ENCODE measurements around the gene SSTR4.
A peak's percentile ranks its signal among the peaks of the same experiment; 100 is the strongest.

The SSTR4 gene

DNA sequence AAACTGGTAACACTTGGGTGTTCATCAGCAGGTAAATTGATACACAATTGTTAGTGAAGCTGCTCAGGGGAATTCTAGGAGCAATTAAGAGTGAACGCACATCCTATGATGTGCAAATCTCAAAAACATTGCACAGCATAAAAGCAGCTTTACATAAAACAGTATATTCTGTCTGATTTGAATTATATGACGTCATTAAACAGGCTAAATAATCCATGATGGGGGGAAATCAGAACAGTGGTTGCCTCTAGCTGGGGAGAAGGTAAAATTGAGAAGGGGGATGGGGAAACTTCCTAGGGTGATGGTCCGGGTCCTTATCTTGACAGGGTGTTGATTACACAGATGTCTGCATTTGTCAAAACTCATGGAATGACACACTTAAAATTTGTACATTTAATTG lies 31.7 kb downstream of the SSTR4 start:
- no peak for DNase-seq (ENCODE audit: low spot score)

DNA sequence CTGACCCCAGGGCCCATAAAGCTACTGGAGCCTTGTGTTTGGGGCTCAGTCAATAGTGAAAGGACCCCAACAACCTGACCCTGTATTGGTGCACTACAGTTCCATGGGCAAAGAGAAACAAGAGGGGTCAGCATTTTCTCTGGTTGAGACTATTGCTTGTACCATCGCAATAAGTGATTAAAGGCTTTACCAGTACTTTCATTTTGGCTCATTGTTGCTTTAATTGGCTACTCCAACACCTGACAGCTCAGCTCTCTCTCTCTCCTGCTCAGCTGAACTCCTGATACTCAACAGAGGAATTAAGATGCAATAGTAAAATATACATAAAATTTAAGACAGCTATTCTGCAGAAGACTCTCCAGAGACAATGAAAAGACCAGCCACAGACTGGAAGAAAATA lies 33.2 kb downstream of the SSTR4 start:
- no peak for DNase-seq (ENCODE audit: low spot score)

DNA sequence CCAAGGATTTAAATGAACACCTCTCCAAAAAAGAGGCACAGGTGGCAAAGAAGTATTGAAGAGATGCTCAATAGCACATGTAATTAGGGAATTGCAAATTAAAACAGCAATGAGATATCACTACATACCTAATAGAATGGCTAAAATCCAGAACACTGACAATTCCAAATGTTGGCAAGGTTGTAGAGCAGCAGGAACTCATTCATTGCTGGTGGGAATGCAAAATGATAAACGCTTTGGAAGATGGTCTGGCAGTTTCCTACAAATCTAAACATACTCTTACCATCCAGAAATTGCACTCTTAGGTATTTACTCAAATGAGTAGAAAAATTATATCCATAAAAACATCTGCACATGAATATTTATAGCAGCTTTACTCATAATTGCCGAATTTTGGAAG lies 34.0 kb downstream of the SSTR4 start:
- DNase-seq (ENCODE audit: low spot score): no peak

DNA sequence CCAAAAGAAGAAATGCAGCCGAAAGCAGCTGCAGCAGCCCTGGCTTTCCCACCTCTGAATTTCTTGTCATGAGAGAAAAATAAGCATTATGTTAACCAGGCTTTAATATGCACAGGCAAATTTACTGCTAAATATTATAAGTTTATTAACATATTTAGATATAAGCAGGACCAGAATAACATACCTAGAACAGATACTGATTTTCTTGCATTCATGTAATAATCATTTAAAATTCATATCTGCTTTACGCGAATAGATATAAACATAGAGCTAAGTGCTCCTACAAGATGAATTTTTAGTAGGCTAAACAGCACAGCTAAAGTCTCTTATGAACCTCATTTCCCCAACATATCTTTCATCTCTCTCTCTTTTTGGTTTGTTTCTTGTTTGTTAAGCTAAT lies 36.3 kb downstream of the SSTR4 start:
- no peak for DNase-seq (ENCODE audit: low spot score)

DNA sequence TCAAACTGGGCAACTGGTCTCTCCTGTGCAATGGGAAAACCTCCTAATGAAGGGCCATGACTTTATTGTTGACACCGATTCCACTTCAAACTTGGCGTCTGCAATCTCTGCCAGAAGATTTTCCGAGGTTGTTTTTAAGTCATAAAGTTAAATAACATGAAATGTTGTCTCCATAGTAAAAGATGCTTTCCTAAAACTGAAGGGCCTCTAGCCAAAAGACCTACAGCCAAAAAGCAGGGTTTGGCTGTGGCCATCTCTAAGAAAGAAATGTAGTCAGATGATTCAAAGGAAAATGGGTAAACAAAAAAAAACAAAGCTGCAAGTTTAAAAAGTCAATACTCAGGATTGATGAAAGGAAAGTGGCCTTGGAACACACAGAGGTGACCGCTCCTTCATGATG lies 36.9 kb downstream of the SSTR4 start:
- no peak for DNase-seq (ENCODE audit: low spot score)

DNA sequence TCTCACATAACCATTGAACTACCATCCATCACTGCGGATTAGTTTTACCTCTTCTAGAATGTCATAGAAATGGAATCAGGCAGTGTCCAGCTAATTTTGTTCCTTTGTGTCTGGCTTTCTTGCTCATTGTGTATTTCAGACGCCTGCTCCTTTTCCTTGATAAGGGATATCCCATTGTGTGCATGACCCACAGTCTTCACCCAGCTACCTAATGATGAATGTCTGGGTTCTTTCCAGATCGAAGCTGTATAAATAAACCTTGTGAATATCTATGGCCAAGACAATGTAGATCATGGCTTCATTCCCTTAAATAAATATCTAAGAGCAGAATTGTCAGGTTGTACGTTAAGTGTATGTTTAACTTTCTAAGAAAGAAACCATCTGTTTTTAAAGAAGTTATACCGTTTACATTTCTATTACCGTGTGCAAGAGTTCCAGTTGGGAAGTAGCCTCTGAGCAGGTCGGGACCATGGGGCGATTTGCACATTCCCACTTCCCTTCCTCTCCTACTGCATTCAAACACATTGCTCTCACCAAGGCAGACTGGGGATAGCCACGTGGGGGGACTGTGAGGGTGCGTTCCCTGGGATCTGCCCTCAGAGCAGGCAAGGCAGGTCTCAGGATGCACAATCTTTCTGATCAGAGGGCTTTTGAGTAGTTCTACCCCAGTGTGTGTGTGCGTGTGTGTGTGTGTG lies 37.9 kb downstream of the SSTR4 start:
- DNase-seq (ENCODE audit: low spot score): no peak

DNA sequence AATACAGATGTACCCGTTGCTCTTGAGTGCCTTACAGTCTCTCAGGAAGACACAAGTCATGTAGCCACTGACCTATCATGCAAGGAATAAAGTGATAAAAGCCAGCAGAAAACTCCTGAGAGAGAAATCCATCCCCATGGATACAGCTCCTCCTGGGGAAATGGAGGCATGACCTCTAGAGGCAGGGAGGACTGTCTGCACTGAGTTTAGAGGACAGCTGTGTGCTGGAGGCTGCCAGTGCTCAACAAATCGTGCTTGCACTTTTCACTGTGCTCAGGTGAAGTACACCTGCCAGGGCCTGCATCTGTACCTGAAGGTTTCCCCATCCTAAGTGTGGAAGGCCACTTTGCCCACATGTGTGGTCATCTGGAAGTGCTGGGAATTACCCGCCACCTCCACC lies 38.9 kb downstream of the SSTR4 start:
- no peak for DNase-seq (ENCODE audit: low spot score)

DNA sequence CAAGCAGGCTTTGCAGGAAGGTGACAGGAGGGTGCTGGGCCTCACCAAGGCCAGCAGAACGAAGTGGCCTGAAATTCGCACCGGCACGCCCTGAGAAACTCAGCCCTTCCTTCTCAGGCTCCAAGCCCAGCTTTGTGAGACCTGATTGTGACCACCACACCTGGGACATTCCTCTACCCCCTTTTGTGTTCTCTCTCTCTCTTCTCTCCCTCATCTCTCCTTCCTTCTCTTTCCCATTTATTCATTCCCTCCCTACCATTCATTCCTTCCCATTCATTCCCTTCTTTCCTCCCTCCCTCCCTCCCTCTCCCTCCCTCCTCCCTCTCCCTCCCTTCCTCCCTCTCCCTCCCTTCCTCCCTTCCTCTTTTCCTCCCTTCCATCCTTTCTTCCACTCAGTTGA lies 42.2 kb downstream of the SSTR4 start:
- DNase-seq (ENCODE audit: low spot score): no peak

DNA sequence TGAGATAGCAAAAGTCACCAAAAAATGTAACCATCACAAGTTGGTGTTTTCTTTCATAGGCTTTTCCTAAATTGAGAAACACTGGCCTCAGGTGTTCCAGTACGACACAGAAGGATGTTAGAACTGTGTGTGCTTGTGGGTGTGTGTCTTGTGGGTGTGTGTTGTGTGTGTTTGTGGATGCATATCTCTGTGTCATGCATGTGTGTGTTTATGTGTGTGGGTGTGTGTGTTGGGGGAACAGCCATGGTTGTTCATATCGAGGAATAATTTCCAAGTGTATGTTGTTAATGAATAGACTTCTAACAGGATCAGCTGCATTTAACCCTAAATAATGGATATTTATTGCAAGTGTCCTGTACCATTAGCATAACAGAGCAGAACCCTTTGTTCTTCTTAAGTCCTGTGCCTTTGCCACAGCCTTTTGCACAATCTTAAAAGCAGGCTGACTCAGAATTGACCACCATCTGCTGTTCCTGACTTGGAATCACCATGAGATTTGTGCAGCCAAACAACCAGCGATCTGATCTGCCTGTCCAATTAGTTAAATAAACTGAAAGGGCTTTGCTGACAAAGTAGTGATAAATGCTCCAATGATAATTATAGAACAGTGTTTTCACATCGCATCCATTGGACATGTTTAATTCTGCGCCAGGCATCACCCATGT lies 43.4 kb downstream of the SSTR4 start:
- DNase-seq (ENCODE audit: low spot score): no peak

DNA sequence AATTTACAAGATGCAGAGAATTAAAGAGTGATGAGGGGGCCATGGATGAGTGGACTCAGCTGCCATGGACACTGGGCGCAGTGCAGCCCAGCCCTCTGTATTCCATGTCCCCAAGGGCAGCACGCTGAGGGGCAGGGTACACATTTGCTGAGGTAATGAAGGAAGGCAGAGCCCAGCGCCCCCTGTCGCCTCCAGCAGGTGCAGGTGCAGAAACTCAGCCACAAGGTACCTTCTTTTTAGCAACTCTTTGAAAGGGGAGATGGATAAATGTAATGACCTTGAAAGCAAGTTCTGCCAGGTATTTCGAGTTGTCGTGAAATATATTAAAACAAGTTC lies 43.9 kb downstream of the SSTR4 start:
- DNase-seq (ENCODE audit: low spot score): no peak

DNA sequence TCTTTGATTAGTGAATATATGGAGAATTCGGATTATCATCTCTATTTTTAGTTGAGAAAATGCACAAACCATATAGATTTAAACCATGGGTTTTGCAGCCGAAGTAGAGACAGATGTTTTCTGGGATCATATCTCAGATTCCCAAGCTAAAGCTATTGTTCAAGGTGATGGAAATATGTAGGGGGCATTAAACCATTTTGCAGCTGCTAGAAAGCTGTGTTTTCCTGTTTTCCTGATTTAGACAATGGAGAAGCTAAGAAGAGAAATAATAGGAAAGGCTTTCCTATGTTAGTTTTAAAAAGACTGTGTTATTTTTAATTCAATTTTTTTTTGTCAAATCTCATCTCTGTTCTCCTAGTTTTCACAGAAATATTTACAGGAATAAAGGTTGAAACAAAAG lies 44.8 kb downstream of the SSTR4 start:
- no peak for DNase-seq (ENCODE audit: low spot score)

DNA sequence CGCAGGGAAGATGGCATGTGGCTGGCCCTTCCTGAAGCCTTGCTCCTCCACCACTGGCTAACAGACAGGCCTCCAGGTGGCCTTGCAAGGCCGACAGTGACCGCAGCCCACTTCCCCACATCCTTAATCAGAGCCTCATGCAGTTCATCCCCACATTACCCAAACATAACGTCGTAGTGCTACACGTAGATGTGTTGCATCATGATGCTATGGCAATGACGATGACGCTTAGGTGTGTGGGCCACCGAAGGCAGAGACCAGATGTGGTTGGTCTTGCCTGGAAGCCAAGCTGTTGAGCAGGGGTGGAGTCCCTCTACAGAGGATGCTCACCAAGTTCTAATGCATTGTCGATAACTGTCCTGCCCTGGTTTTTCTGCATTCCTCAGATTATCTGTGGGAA lies 45.4 kb downstream of the SSTR4 start:
- DNase-seq (ENCODE audit: low spot score): no peak

DNA sequence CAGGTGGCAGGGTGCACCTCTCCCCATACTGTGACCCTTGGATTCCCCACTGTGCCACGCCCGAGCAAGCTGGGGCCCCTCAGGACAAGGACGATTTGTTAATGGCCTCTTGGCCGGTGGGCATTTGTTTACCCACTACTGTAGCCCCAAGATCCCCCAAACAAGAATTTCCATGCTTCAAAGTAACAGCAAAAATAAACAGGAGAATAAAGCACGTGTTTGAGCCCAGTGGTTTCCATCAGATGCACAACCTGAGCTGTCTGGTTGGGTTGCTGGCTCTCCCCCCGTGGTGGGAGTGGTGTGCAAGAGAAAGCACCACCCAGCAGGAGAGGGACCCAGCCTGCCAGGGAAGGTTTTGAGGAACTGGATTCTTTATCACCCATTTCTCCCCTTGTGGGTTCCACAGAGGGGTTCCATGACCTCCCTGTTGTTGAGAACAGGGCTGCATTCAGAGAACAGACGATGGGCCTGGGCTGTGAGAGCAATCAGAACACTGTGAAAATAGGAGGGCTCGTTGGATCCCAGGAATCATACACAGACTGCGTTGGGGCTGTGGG lies 46.2 kb downstream of the SSTR4 start:
- no peak for DNase-seq (ENCODE audit: low spot score)

DNA sequence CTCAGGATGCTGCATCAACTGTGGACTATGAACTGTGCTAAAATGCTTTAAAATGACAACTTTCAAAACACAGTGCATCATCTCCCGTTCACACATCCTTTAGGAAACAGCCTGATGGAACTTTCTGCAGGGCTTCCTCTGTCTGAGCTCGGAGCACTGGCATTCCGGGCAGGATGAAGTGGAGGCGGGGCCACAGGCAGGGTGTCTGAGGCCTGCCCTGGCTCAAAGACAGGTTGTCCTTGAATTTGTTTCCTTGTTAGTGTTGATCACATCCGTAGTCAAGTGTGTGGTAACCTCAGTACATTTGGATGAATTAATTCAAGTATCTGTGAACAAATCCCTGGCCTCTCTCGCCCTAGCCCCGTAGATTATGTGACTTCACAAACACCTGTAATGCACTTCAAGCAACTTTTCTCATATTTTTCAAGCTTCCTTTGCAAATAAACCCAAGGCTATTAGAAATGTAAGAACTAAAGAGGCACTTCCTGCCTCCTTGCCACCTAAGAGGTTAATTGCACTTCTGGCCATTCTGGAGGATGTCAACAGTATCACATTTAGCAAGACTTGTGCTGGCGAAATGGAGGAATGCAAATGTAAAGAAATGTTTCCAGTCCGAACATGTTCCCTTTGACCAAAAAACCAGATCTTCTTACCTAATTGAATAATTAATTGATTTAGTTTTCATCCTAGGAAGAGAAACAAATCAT lies 47.9 kb downstream of the SSTR4 start:
- no peak for DNase-seq (ENCODE audit: low spot score)

DNA sequence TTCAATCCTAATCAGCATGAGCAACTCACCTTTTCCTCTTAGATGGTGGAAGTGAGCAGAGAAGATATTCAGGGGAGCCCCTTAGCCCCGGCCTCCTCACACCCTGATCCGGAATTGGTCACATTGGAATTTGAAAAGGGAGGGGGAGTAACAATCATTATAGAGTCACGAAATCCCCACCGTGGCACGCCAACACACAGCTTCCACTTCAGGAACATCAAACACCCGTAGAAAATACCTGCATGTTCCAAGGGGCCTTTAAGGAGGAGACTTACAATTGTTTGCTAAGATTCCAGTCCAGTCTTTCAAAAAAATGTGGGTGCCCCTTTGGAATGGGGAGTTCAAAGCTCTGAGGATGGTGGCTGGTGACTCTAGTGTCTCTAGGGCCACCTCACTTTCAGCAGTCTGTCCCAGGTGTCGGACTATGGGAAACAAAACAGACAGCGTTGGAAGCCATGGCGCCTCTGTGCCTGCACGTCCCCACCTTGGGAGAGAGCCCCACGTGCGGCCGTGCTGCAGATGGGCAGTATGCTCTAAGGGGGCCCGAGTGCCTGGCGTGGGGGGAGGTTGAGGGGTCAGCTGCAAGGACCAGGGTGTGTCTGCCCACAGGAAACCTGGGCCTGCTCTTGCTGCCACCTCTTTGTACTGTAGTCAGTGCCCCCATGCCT lies 48.6 kb downstream of the SSTR4 start:
- DNase-seq (ENCODE audit: low spot score): no peak

DNA sequence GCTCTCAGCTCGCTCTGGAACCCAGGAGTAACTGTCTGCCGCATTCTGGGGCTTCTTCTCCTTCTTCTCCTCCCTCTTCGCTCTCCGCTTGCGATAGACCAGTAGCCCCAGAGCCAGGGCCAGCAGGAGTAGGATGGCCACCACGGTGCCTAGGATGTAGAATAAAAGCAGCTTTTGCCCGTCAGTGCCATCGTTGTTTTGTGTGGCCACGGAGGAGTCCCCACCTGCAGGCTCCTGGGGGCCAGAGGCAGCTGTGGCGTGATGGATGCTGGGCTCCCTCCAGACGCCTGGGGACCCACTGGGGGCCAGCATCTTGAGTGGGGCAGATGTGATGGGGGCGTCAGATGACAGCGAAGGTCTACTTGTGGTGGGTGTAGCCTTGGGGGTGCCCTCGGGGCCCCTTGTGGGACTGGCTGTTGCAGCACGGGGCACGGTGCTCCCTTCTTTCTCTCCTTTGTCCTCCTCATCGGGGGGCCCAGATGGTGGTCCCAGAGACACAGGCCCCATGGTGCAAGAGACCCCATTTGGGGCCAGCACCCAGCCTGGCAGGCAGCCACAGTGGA lies 49.3 kb downstream of the SSTR4 start:
- DNase-seq (ENCODE audit: low spot score): no peak

DNA sequence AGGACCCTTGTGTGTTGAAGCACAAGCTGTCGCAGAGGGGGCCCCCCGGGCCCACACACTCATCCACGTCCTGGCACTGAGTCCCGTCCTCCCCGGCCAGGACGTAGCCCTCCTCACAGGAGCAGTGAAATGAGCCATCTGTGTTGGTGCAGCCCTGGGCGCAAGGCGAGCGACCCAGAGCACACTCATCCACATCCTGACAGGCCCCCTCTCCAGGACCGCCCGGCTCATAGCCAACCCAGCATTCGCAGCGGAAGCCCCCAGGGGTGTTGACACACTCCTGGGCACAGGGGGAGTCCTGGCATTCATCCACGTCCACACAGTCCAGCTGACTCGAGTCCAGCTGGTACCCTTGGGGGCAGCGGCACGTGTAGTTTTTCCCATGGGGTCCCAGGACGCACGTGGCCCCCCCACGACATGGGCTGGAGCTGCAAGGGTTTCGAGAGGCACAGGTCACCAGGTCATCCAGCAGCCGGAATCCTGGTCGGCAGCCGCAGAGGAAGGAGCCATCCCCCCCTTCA lies 49.8 kb downstream of the SSTR4 start:
- DNase-seq (ENCODE audit: low spot score): no peak

DNA sequence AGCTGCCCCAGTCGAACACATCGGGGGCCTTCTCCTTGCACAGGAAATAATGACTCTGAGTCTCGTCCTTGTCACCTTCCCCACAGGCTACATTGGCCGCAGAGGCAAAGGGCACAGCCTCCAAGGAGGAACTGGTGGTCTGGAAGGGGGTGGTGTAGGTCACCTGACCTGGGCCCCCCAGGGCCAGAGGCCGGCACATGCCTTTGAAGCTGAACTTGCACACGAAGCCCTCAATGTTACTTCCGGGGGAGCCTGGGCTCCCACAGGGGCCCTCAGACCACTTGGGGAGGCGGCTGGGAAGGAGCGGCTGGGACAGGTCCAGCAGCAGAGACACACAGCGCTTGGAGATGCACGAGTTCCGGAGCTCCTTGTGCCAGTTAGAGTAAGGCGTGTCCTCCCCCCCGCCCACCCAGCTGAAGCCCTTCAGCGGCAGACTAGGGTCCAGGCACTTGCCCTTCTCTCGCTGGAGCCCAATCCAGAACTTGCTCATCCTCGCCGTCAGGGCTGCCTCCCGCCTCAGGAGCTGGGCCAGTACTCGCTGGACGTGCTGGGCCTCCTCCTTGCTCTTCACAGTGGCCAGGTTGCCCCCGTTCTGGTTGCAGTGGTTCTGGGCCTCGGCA lies 50.4 kb downstream of the SSTR4 start:
- DNase-seq (ENCODE audit: low spot score): no peak

DNA sequence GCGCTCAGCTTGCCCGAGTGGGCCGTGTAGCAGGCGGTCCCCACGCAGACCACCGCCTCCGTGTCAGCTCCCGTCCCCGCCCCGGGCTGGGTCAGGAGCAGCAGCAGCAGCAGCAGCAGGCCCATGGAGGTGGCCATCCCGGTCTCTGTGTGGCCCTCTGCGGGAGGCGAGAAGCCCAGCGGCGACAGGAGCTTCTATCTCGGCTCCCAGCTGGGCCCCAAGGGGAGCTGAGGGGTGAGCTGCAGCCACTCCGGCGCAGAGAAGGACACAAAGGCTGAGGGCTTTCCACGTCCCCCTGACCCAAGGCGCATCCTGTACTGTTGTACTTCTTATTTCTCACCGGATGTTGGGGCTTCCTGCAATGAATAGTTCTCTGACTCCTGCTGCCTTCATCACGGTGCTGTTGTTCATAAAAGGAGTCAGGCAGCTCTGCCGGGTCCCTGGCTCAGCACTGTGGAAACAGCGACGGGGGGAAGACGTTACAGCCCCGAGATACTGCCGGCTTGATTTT lies 51.0 kb downstream of the SSTR4 start, which contains the start of gene CD93:
Gene CD93, minus strand, starts transcription at position 269 of the 511 bp plus-strand sequence. Its CDS starts 132 bp downstream, at position 137.
- peak; percentile 17 for DNase-seq (ENCODE audit: low spot score)

DNA sequence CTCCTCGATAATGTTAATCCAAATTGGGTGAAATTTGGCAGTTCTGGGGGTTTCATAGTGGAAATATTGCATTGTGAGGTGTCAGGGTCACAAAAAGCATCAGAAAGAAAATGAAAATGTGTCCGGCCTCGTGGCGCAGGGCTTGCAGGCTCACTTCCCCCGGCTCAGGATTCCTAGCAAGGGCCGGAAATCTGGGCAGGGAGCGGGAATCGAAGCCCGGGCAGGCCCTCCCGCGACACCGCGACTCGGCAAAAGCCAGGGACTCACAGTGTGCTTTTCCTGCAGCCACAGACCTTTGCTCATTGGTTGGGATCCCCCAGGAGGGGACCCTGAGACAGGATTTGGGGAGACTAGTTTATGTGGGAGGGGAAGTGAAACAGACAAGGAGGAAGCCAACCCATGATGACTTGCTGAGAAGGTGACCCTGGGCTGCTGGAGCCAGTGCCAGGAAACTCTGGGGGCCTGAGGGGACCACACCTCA lies 51.9 kb downstream of the SSTR4 start:
- DNase-seq (ENCODE audit: low spot score): no peak

DNA sequence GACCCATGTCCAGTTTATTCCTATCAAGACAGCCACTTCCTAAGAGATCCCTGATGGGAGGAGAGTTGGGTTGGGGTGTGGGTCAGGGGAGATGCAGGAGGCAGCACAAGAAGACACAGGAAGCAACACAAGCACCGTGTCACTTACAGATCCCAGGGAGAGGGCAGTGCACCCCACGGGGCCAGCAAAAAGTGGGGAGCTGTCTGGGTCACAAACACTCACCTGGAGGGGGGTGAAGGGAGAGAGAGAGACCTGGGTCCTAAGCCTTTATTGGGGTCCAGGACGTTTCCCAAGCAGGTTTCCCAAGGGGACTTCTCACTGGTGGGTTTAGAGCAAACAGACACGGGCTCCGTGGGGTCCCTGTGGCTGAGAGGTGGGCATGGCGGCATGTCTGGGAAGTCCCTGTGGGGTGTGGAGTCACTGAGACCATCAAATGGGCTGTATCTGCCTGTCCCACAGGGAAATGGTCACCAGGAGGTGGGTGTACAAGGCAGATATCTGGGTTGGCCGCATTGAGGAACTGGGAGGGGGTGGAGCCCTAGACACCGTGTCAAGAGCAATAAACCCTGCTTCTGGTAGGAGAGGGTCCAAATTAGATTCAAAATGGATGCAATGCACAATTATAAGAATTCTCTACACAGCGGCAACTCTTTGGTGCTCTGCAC lies 52.6 kb downstream of the SSTR4 start:
- DNase-seq (ENCODE audit: low spot score): no peak

Measured in CD4-positive, alpha-beta T cell treated with Interleukin-2 at 100 ng/mL for 4 hours (primary cell).